PFSK-1 (cell line): ENCODE data around the gene PYROXD2.

Experiments used
- FOXP2 ChIP-seq: optimal IDR thresholded peaks from 2 replicates; pipeline ENCODE3; 2011; ENCODE audit warnings: borderline replicate concordance, control low read depth, inconsistent platforms; ENCODE audit not compliant: insufficient read depth; ENCODE audit errors: extremely low read length, extremely low read depth
- POLR2AphosphoS5 ChIP-seq: IDR thresholded peaks from 2 replicates; pipeline ENCODE4 v1.6.1; 2012; ENCODE audit warnings: low read depth, mild to moderate bottlenecking, control low read depth, low read length, moderate library complexity
- SIN3A ChIP-seq: IDR thresholded peaks from 2 replicates; pipeline ENCODE4 v1.6.1; 2012; ENCODE audit warnings: mild to moderate bottlenecking, low read length, moderate library complexity, borderline replicate concordance; ENCODE audit not compliant: insufficient read depth
- TAF1 ChIP-seq: IDR thresholded peaks from 2 replicates; pipeline ENCODE4 v1.6.1; 2012; ENCODE audit warnings: low read length, control low read depth, borderline replicate concordance; ENCODE audit not compliant: insufficient read depth
- TF ChIP-seq, protein P1 (sequence below), 2 experiments: IDR thresholded peaks; 2 replicates each; pipeline versions ENCODE4 v1.6.1 to v1.8.0; 2011 to 2012; ENCODE audit warnings: low read depth in 2 of 2, low read length in 2 of 2, control low read depth in 1 of 2, inconsistent platforms in 1 of 2, mild to moderate bottlenecking in 1 of 2, moderate library complexity in 1 of 2; ENCODE audit not compliant: insufficient read depth in 1 of 2

DNA sequence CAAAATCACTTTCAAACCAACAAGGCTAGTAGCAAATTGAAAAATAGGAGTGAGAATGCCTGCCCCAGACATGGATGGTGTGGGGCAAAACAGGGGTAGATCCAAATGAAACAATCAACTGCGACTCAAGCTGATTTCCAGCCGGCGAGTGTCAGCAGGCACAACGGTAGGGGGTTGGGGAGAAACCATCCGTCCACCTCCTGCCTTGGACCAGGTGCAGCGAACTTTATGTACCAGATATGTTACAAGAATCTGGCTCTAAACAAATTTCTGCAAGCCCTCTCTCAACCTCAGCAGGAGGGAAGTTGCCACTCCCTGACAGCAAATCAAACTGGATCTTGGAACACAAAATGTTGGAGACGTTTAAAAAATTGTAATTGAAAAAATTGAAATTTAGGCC, 45.2 kb downstream of the PYROXD2 start:
- TF ChIP-seq POLR2AphosphoS5 (no peak), SIN3A (no peak), TAF1 (no peak), FOXP2 (no peak)
- TF ChIP-seq, protein P1, sequence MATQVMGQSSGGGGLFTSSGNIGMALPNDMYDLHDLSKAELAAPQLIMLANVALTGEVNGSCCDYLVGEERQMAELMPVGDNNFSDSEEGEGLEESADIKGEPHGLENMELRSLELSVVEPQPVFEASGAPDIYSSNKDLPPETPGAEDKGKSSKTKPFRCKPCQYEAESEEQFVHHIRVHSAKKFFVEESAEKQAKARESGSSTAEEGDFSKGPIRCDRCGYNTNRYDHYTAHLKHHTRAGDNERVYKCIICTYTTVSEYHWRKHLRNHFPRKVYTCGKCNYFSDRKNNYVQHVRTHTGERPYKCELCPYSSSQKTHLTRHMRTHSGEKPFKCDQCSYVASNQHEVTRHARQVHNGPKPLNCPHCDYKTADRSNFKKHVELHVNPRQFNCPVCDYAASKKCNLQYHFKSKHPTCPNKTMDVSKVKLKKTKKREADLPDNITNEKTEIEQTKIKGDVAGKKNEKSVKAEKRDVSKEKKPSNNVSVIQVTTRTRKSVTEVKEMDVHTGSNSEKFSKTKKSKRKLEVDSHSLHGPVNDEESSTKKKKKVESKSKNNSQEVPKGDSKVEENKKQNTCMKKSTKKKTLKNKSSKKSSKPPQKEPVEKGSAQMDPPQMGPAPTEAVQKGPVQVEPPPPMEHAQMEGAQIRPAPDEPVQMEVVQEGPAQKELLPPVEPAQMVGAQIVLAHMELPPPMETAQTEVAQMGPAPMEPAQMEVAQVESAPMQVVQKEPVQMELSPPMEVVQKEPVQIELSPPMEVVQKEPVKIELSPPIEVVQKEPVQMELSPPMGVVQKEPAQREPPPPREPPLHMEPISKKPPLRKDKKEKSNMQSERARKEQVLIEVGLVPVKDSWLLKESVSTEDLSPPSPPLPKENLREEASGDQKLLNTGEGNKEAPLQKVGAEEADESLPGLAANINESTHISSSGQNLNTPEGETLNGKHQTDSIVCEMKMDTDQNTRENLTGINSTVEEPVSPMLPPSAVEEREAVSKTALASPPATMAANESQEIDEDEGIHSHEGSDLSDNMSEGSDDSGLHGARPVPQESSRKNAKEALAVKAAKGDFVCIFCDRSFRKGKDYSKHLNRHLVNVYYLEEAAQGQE (IDR thresholded peaks at IDR 0.05; ENCODE audit: insufficient read depth in 1 of 2, low read depth in 2 of 2, low read length in 2 of 2) = no peak
